GM12878 (cell line): ENCODE results near the gene COL23A1. TPM values are rescaled to one million over a fixed set of nuclear protein-coding genes. Genes with fewer than 3 reads are reported as not detected.

Experiments used
- BHLHE40 ChIP-seq, 2 experiments: fragments of 450-650 bp in 1 of 2; IDR thresholded peaks; 2 replicates each; pipeline ENCODE4 v1.6.1; 2011 to 2017; ENCODE audit warnings: low read depth in 2 of 2, borderline replicate concordance in 1 of 2, improper control_type of control experiment in 1 of 2, low read length in 1 of 2, mild to moderate bottlenecking in 1 of 2
- BRCA1 ChIP-seq: IDR thresholded peaks from 2 replicates; pipeline ENCODE4 v1.6.1; 2011; ENCODE audit warnings: low read depth, low read length, improper control_type of control experiment
- CBFB ChIP-seq: IDR thresholded peaks from 2 replicates; pipeline ENCODE4 v1.6.1; 2016; ENCODE audit warnings: antibody characterized with exemption, low read depth
- NRF1 ChIP-seq: conservative IDR thresholded peaks from 2 replicates; pipeline ENCODE4 v1.6.1; 2011; ENCODE audit warnings: mild to moderate bottlenecking, low read depth, low read length, improper control_type of control experiment
- polyA plus RNA-seq, 11 experiments: library from polyadenylated mRNA; depleted of rRNA in 4 of 11; unstranded in 6 of 11; stranded (reverse) in 5 of 11; fragments of >200 nt; fragmentation: Nextera tagmentation in 4 of 11; fragmentation: Illumina TruSeq in 1 of 11; extraction: Ambion mirVana in 4 of 11; extraction: Trizol in 1 of 11; gene quantifications; 1 replicate in 1 of 11; 2 replicates in 10 of 11; pipeline versions ENCODE4 v1.2.1 to v1.2.3, GENCODE V29; 2011 to 2016; ENCODE audit warnings: inconsistent platforms in 2 of 11, missing spikeins in 2 of 11, low read depth in 1 of 11
- total RNA-seq, 4 experiments: library from RNA; depleted of rRNA in 3 of 4; stranded (reverse); fragments of >200 nt in 3 of 4; fragmentation: Illumina TruSeq in 1 of 4; extraction: Trizol in 1 of 4; gene quantifications; 2 replicates each; pipeline versions ENCODE4 v1.2.1 to v1.2.3, GENCODE V29; 2013 to 2021
- TF ChIP-seq, protein P1 (sequence below): fragments of 450-650 bp; IDR thresholded peaks from 2 replicates; pipeline ENCODE4 v1.6.1; 2017; ENCODE audit warnings: mild to moderate bottlenecking, moderate library complexity
- TF ChIP-seq, protein P2 (sequence below): IDR thresholded peaks from 2 replicates; pipeline ENCODE4 v1.6.1; 2011; ENCODE audit warnings: borderline replicate concordance, low read depth, mild to moderate bottlenecking, moderate library complexity, low read length; ENCODE audit not compliant: insufficient read depth, poor library complexity, severe bottlenecking
- TF ChIP-seq, protein P3 (sequence below): fragments of 450-650 bp; IDR thresholded peaks from 2 replicates; pipeline ENCODE4 v1.6.1; 2017; ENCODE audit warnings: borderline replicate concordance

Gene COL23A1
- total and polyA plus RNA-seq, 10 of the 15 experiments (the other 5 are each of a cell fraction or from before 2014, with no cell fraction given): 0.03 to 0.83 (median 0.09) TPM; not detected in 5

DNA sequence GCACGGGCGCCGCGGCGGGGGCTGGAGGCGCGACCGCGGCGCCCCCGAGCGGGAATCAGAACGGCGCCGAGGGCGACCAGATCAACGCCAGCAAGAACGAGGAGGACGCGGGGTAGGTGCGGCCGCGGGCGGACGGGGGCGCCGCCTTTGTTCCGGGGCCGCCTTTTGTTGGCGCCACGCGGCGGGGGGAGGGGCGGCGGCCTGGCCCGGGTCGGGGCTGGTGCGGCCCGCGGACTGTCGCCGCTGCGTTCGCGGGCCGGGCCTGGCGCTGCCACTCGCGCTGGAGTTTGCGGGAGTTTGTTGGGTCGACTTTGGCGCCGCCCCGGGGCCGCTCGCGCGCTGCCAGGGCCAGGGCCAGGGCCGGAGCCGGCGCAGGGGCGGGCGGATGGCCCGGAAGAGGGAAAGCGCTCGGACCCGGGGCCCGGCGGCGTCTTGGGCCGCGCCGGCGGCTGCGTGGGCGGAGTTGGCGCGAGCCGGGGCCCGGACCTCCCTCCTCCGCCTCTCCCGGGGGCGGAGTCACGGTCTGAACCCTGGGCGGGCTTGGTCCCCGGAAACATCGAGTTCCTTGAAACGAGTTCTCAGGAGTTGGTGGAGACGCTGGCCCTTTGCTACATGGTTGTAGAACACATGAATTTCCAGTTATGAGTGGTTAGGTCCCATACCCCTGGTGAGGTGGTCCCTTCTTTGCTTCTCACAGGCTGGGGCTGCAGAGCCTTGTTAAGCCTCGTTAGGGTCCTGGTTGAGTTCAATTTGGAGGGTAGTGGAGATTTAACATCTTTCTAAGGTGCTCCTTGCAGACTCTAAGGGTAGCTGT, 385.1 kb downstream of the COL23A1 start (continued):
- TF ChIP-seq, protein P1, sequence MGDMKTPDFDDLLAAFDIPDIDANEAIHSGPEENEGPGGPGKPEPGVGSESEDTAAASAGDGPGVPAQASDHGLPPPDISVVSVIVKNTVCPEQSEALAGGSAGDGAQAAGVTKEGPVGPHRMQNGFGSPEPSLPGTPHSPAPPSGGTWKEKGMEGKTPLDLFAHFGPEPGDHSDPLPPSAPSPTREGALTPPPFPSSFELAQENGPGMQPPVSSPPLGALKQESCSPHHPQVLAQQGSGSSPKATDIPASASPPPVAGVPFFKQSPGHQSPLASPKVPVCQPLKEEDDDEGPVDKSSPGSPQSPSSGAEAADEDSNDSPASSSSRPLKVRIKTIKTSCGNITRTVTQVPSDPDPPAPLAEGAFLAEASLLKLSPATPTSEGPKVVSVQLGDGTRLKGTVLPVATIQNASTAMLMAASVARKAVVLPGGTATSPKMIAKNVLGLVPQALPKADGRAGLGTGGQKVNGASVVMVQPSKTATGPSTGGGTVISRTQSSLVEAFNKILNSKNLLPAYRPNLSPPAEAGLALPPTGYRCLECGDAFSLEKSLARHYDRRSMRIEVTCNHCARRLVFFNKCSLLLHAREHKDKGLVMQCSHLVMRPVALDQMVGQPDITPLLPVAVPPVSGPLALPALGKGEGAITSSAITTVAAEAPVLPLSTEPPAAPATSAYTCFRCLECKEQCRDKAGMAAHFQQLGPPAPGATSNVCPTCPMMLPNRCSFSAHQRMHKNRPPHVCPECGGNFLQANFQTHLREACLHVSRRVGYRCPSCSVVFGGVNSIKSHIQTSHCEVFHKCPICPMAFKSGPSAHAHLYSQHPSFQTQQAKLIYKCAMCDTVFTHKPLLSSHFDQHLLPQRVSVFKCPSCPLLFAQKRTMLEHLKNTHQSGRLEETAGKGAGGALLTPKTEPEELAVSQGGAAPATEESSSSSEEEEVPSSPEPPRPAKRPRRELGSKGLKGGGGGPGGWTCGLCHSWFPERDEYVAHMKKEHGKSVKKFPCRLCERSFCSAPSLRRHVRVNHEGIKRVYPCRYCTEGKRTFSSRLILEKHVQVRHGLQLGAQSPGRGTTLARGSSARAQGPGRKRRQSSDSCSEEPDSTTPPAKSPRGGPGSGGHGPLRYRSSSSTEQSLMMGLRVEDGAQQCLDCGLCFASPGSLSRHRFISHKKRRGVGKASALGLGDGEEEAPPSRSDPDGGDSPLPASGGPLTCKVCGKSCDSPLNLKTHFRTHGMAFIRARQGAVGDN: peak; percentile 24; the same call in 1 of the 2 replicates
- TF ChIP-seq CBFB (no peak), BRCA1 (no peak), NRF1 (no peak), BHLHE40 (IDR thresholded peaks at IDR 0.05; ENCODE audit: borderline replicate concordance in 1 of 2, low read depth in 2 of 2, low read length in 1 of 2) (peak in 1 of 2 experiments; percentile 40; a peak in 2 of 4 replicates)
- TF ChIP-seq, protein P2, sequence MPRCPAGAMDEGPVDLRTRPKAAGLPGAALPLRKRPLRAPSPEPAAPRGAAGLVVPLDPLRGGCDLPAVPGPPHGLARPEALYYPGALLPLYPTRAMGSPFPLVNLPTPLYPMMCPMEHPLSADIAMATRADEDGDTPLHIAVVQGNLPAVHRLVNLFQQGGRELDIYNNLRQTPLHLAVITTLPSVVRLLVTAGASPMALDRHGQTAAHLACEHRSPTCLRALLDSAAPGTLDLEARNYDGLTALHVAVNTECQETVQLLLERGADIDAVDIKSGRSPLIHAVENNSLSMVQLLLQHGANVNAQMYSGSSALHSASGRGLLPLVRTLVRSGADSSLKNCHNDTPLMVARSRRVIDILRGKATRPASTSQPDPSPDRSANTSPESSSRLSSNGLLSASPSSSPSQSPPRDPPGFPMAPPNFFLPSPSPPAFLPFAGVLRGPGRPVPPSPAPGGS: peak; percentile 51
- TF ChIP-seq, protein P3, sequence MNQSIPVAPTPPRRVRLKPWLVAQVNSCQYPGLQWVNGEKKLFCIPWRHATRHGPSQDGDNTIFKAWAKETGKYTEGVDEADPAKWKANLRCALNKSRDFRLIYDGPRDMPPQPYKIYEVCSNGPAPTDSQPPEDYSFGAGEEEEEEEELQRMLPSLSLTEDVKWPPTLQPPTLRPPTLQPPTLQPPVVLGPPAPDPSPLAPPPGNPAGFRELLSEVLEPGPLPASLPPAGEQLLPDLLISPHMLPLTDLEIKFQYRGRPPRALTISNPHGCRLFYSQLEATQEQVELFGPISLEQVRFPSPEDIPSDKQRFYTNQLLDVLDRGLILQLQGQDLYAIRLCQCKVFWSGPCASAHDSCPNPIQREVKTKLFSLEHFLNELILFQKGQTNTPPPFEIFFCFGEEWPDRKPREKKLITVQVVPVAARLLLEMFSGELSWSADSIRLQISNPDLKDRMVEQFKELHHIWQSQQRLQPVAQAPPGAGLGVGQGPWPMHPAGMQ: no peak
